Measurements from ENCODE around the gene PROK1.

DNA sequence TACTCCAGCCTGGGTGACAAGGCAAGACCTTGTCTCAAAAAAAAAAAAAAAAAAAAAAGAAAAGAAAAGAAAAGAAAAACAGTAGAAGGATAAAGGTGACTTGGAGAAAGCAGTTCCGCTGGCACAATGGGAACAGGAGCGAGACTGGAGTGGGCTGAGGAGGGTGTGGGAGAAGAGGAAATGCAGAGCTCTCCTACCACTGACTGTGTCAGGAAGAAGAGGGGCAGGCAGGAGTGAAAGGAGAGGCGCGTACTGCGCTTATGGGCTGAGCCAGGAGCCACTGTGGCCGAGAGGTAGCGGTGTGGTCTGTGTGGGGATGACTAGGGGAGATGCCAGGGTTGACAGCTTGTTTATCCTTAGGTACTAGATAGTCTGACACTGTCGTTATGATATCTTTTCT is 6.4 kb upstream of the PROK1 start:
- no peak for TF ChIP-seq RAD21 (IDR thresholded peaks at IDR 0.05; ENCODE audit: low read depth)
- TF ChIP-seq, protein P1, sequence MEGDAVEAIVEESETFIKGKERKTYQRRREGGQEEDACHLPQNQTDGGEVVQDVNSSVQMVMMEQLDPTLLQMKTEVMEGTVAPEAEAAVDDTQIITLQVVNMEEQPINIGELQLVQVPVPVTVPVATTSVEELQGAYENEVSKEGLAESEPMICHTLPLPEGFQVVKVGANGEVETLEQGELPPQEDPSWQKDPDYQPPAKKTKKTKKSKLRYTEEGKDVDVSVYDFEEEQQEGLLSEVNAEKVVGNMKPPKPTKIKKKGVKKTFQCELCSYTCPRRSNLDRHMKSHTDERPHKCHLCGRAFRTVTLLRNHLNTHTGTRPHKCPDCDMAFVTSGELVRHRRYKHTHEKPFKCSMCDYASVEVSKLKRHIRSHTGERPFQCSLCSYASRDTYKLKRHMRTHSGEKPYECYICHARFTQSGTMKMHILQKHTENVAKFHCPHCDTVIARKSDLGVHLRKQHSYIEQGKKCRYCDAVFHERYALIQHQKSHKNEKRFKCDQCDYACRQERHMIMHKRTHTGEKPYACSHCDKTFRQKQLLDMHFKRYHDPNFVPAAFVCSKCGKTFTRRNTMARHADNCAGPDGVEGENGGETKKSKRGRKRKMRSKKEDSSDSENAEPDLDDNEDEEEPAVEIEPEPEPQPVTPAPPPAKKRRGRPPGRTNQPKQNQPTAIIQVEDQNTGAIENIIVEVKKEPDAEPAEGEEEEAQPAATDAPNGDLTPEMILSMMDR (IDR thresholded peaks at IDR 0.05 in 2 of 3, conservative IDR thresholded peaks at IDR 0.05 in 1 of 3; ENCODE audit: borderline replicate concordance in 1 of 3, insufficient read depth in 1 of 3, low read depth in 2 of 3, low read length in 2 of 3) = no peak
- no peak for TF ChIP-seq POLR2A (IDR thresholded peaks at IDR 0.05; ENCODE audit: borderline replicate concordance, extremely low read depth, insufficient read depth, insufficient read length)
- TF ChIP-seq JUND (IDR thresholded peaks at IDR 0.05) = no peak
- TF ChIP-seq YY1 (IDR thresholded peaks at IDR 0.05; ENCODE audit: extremely low read depth, insufficient replicate concordance, low read depth, low read length) = no peak

All from HCT116 (cell line).